HCT116 (cell line): Measurements from ENCODE around the gene TBCD. TPM values are rescaled to one million over a fixed set of nuclear protein-coding genes. Genes with fewer than 3 reads are reported as not detected.

Source experiments
- ATAC-seq: fragments of 200-7000 bp; cut with Tn5 transposase; 2 replicates; pipeline ENCODE4 v1.9.1; 2020; ENCODE audit warnings: mild to moderate bottlenecking, moderate library complexity
- BruUV-seq: library from RNA; stranded (reverse); fragments of 400-500 nt; replicated peaks from 2 replicates; lab custom pipeline; 2021; lab: Mats Ljungman, UMichigan
- CTCF ChIA-PET: fragments of 300-600 bp; sonication (Branson Sonifier 250); formaldehyde crosslinking; loops from one replicate; lab custom pipeline; 2021; ENCODE audit warnings: antibody characterized with exemption; lab: Charles Lee
- POLR2A ChIA-PET: fragments of 300-600, 350-600 bp; sonication (Branson Sonifier 250); formaldehyde crosslinking; loops from one replicate; lab custom pipeline; 2021; ENCODE audit warnings: antibody characterized with exemption; lab: Charles Lee
- RAD21 ChIA-PET, 2 experiments: fragments of 300-600 bp; sonication (Branson Sonifier 250); formaldehyde crosslinking; loops; one replicate each; lab custom pipeline; 2023; ENCODE audit warnings: low total read pairs in 2 of 2; ENCODE audit not compliant: uncharacterized antibody in 2 of 2, unreplicated experiment in 2 of 2, low non-redundant PET in 1 of 2; lab: Charles Lee
- DNase-seq: peaks from one replicate; pipeline ENCODE4 v3.0.0-alpha.2; 2010; ENCODE audit warnings: low read depth, low spot score
- H2AFZ ChIP-seq: fragments of 200-600 bp; shearing (Covaris generic), sonication (generic); 2 replicates; pipeline ENCODE4 v1.6.1; 2017; ENCODE audit warnings: low read depth, mixed run types, mixed read lengths, antibody characterized with exemption, low read length; ENCODE audit not compliant: poor library complexity, severe bottlenecking
- H3K27ac ChIP-seq: 2 replicates; pipeline ENCODE4 v1.5.1; 2012; ENCODE audit warnings: low read depth, low read length
- H3K27me3 ChIP-seq: fragments of 200-600 bp; sonication (generic); 2 replicates; pipeline ENCODE4 v1.6.1; 2016; ENCODE audit warnings: mixed run types, low read length, mixed read lengths; ENCODE audit not compliant: insufficient read depth
- H3K36me3 ChIP-seq, 2 experiments: fragments of 200-500 bp in 1 of 2; fragments of 200-600 bp in 1 of 2; sonication (Bioruptor generic) in 1 of 2; sonication (generic) in 1 of 2; 2 replicates each; pipeline versions ENCODE4 v1.5.1 to v1.6.1; 2014 to 2016; ENCODE audit warnings: low read length in 2 of 2, inconsistent platforms in 1 of 2, mixed read lengths in 1 of 2, mixed run types in 1 of 2; ENCODE audit not compliant: insufficient read depth in 2 of 2, control insufficient read depth in 1 of 2
- H3K4me1 ChIP-seq, 2 experiments: fragments of 200-600 bp in 1 of 2; sonication (generic) in 1 of 2; 2 replicates each; pipeline versions ENCODE4 v1.5.1 to v1.6.1; 2012 to 2017; ENCODE audit warnings: low read length in 2 of 2, inconsistent platforms in 1 of 2, mild to moderate bottlenecking in 1 of 2, mixed read lengths in 1 of 2, mixed run types in 1 of 2, moderate library complexity in 1 of 2; ENCODE audit not compliant: insufficient read depth in 2 of 2, control insufficient read depth in 1 of 2
- H3K4me2 ChIP-seq: fragments of 200-600 bp; sonication (generic); 2 replicates; pipeline ENCODE4 v1.6.1; 2017; ENCODE audit warnings: mixed run types, low read length, mixed read lengths
- H3K4me3 ChIP-seq, 2 experiments: fragments of 200-600 bp in 1 of 2; sonication (generic) in 1 of 2; replicated peaks in 1 of 2; 2 replicates each; pipeline ENCODE4 v1.5.1; 2011 to 2016; ENCODE audit warnings: low read length in 2 of 2, control low read depth in 1 of 2, low read depth in 1 of 2, mild to moderate bottlenecking in 1 of 2, mixed read lengths in 1 of 2, mixed run types in 1 of 2
- H3K79me2 ChIP-seq: fragments of 200-600 bp; sonication (generic); 2 replicates; pipeline ENCODE4 v1.6.1; 2017; ENCODE audit warnings: mild to moderate bottlenecking, mixed run types, low read length, moderate library complexity, mixed read lengths; ENCODE audit not compliant: insufficient read depth
- H3K9ac ChIP-seq: fragments of 200-600 bp; sonication (generic); 2 replicates; pipeline ENCODE4 v1.6.1; 2016; ENCODE audit warnings: low read length, mixed read lengths
- H3K9me2 ChIP-seq: fragments of 200-600 bp; sonication (generic), shearing (Covaris generic); 2 replicates; pipeline ENCODE4 v1.6.1; 2017; ENCODE audit warnings: mixed run types, mild to moderate bottlenecking, moderate library complexity; ENCODE audit not compliant: insufficient read depth
- H3K9me3 ChIP-seq, 2 experiments: fragments of 200-500 bp in 1 of 2; fragments of 200-600 bp in 1 of 2; sonication (Bioruptor generic) in 1 of 2; sonication (generic) in 1 of 2; 2 replicates each; pipeline ENCODE4 v1.6.1; 2014 to 2017; ENCODE audit warnings: low read length in 2 of 2, mixed read lengths in 2 of 2, inconsistent platforms in 1 of 2, low read depth in 1 of 2, mild to moderate bottlenecking in 1 of 2, mixed run types in 1 of 2, moderate library complexity in 1 of 2; ENCODE audit not compliant: control insufficient read depth in 1 of 2, insufficient read depth in 1 of 2
- H4K20me1 ChIP-seq: fragments of 200-600 bp; sonication (generic), shearing (Covaris generic); 2 replicates; pipeline ENCODE4 v1.6.1; 2017; ENCODE audit warnings: mixed run types, mild to moderate bottlenecking, moderate library complexity; ENCODE audit not compliant: insufficient read depth
- ATF3 ChIP-seq: IDR thresholded peaks from 2 replicates; pipeline ENCODE4 v1.6.1; 2012
- CBX3 ChIP-seq: IDR thresholded peaks from 2 replicates; pipeline ENCODE4 v1.6.1; 2012; ENCODE audit warnings: low read depth
- CTCF ChIP-seq, 3 experiments: fragments of 200-600 bp in 1 of 3; sonication (generic) in 1 of 3; IDR thresholded peaks in 2 of 3; conservative IDR thresholded peaks in 1 of 3; 2 replicates each; pipeline ENCODE4 v1.5.1; 2012 to 2017; ENCODE audit warnings: low read depth in 2 of 3, low read length in 2 of 3, antibody characterized with exemption in 1 of 3, borderline replicate concordance in 1 of 3, control low read depth in 1 of 3, mild to moderate bottlenecking in 1 of 3, mixed read lengths in 1 of 3, mixed run types in 1 of 3, moderate library complexity in 1 of 3; ENCODE audit not compliant: insufficient read depth in 1 of 3
- ELF1 ChIP-seq: IDR thresholded peaks from 2 replicates; pipeline ENCODE4 v1.6.1; 2012; ENCODE audit warnings: low read depth, borderline replicate concordance
- EZH2 ChIP-seq: fragments of 200-600 bp; sonication (generic); IDR thresholded peaks from 2 replicates; pipeline ENCODE4 v1.6.1; 2017; ENCODE audit warnings: antibody characterized with exemption, mixed run types
- FOSL1 ChIP-seq: IDR thresholded peaks from 2 replicates; pipeline ENCODE4 v1.6.1; 2012; ENCODE audit warnings: low read depth
- JUND ChIP-seq: IDR thresholded peaks from 2 replicates; pipeline ENCODE4 v1.6.1; 2012
- MAX ChIP-seq: IDR thresholded peaks from 2 replicates; pipeline ENCODE4 v1.6.1; 2012
- POLR2A ChIP-seq: IDR thresholded peaks from 2 replicates; pipeline ENCODE4 v1.7.0; 2011; ENCODE audit warnings: borderline replicate concordance; ENCODE audit not compliant: insufficient read depth, insufficient read length; ENCODE audit errors: extremely low read depth
- REST ChIP-seq: IDR thresholded peaks from 2 replicates; pipeline ENCODE4 v1.6.1; 2012; ENCODE audit warnings: low read depth
- SP1 ChIP-seq: IDR thresholded peaks from 2 replicates; pipeline ENCODE4 v1.6.1; 2012; ENCODE audit warnings: low read depth
- SRF ChIP-seq: IDR thresholded peaks from 2 replicates; pipeline ENCODE4 v1.6.1; 2012; ENCODE audit warnings: low read depth
- TCF7L2 ChIP-seq: IDR thresholded peaks from 2 replicates; pipeline ENCODE4 v1.7.0; 2011; ENCODE audit warnings: borderline replicate concordance, inconsistent platforms; ENCODE audit not compliant: insufficient read depth, insufficient read length; ENCODE audit errors: extremely low read depth
- ZBTB33 ChIP-seq: IDR thresholded peaks from 2 replicates; pipeline ENCODE4 v1.6.1; 2011; ENCODE audit warnings: mild to moderate bottlenecking, low read length, moderate library complexity; ENCODE audit not compliant: insufficient replicate concordance; ENCODE audit errors: extremely low read depth
- ZFX ChIP-seq: fragments of 450-650 bp; IDR thresholded peaks from 2 replicates; pipeline ENCODE4 v1.6.1; 2017
- ZNF274 ChIP-seq: fragments of 200-500 bp; sonication (Bioruptor generic); IDR thresholded peaks from 2 replicates; pipeline ENCODE4 v1.6.1; 2014; ENCODE audit warnings: mild to moderate bottlenecking, low read depth, low read length, inconsistent platforms
- intact Hi-C: fragments of 100-400 bp; cut with micrococcal nuclease; formaldehyde crosslinking; loops from 2 replicates; pipeline ENCODE4 v1.10.0; 2022
- total RNA-seq: library from RNA; stranded (reverse); gene quantifications from one replicate; pipeline ENCODE4 v1.2.1, GENCODE V29; 2021; ENCODE audit not compliant: unreplicated experiment

The TBCD gene
- total RNA-seq, 1 experiment from 2014 or later = 152 TPM

GRCh38 chr17:82835122-82835521 is 83.3 kb downstream of the TBCD start:
- Histone ChIP-seq H3K4me1 (no peaks in the 10 kb centered on the region), H3K9ac (no peak overlapping the region), H3K27ac (no peak overlapping the region), H2AFZ (no peak overlapping the region), H4K20me1 (no peaks in the 10 kb centered on the region), H3K9me2 (no peaks in the 10 kb centered on the region), H3K9me3 (no peaks in the 10 kb centered on the region), H3K4me3 (no peak overlapping the region), H3K4me2 (no peak overlapping the region), H3K27me3 (no peaks in the 10 kb centered on the region), H3K79me2 (peaks cover 5% of the 10 kb centered on the region; the same call in 1 of the 2 replicates), H3K36me3 (no peaks in the 10 kb centered on the region; a peak in 1 of 4 replicates)
- BruUV-seq = no TSS peak
- RAD21 ChIA-PET = no interaction called here
- CTCF ChIA-PET = no interaction called here
- no peak for TF ChIP-seq ATF3
- TF ChIP-seq ELF1 = no peak
- no peak for TF ChIP-seq CBX3
- no peak for TF ChIP-seq SRF
- TF ChIP-seq REST = no peak
- no peak for TF ChIP-seq CTCF (IDR thresholded peaks at IDR 0.05 in 2 of 3, conservative IDR thresholded peaks at IDR 0.05 in 1 of 3; ENCODE audit: borderline replicate concordance in 1 of 3, insufficient read depth in 1 of 3, low read depth in 2 of 3, low read length in 2 of 3)
- TF ChIP-seq TCF7L2 = no peak
- TF ChIP-seq JUND = no peak
- no peak for TF ChIP-seq FOSL1
- no peak for TF ChIP-seq EZH2
- no peak for TF ChIP-seq POLR2A
- TF ChIP-seq MAX = no peak
- no peak for TF ChIP-seq ZNF274
- TF ChIP-seq SP1 = no peak
- TF ChIP-seq ZBTB33 = no peak
- TF ChIP-seq ZFX = no peak
- no peak for DNase-seq
- ATAC-seq = no peak
- intact Hi-C loops = no loop called here
- POLR2A ChIA-PET = no interaction called here
